ENCODE results near the gene SRSF6.
"Not testable (repeated sequence)": the region's sequence is repeated elsewhere in the genome, so short reads cannot be mapped to it uniquely, and the experiment has no call there.

SRSF6 gene

GRCh38 chr20:43457640-43458421 is at the start of gene SRSF6:
TSS of gene SRSF6 (plus strand) at chr20:43457896. CDS start at chr20:43458034, 138 bp downstream.
- DNase-seq (ENCODE audit: low read depth), result peak; percentile 70
- in situ Hi-C loops (cut with HindIII; ENCODE audit: low sequenced_read_pairs), result no loop called here
- TF ChIP-seq CTCF (IDR thresholded peaks at IDR 0.05; ENCODE audit: low read depth, low read length, missing control alignments), result no peak
- peak within 1 kb of the TSS; percentile 93 for H3K4me3 ChIP-seq (ENCODE audit: low read depth, low read length)

GRCh38 chr20:43408848-43409576 is 48.7 kb upstream of the SRSF6 start:
- TF ChIP-seq CTCF (IDR thresholded peaks at IDR 0.05; ENCODE audit: low read depth, low read length, missing control alignments), result peak; percentile 54
- in situ Hi-C loops (cut with HindIII; ENCODE audit: low sequenced_read_pairs), result no loop called here
- DNase-seq (ENCODE audit: low read depth), result peak; percentile 3
- no peak overlapping the region for H3K4me3 ChIP-seq (ENCODE audit: low read depth, low read length)

- H3K4me3 ChIP-seq (ENCODE audit: low read depth, low read length), result no peak overlapping the region
- TF ChIP-seq CTCF (IDR thresholded peaks at IDR 0.05; ENCODE audit: low read depth, low read length, missing control alignments), result no peak
- in situ Hi-C loops (cut with HindIII; ENCODE audit: low sequenced_read_pairs), result no loop called here
- DNase-seq (ENCODE audit: low read depth), result no peak
Observed at GRCh38 chr20:43409577-43409913, 48.2 kb upstream of the SRSF6 start.

- TF ChIP-seq CTCF (IDR thresholded peaks at IDR 0.05; ENCODE audit: low read depth, low read length, missing control alignments), result no peak
- in situ Hi-C loops (cut with HindIII; ENCODE audit: low sequenced_read_pairs), result no loop called here
- DNase-seq (ENCODE audit: low read depth), result no peak
- no peak overlapping the region for H3K4me3 ChIP-seq (ENCODE audit: low read depth, low read length)
Observed at GRCh38 chr20:43415661-43416430, 41.9 kb upstream of the SRSF6 start.

- no peak overlapping the region for H3K4me3 ChIP-seq (ENCODE audit: low read depth, low read length)
- in situ Hi-C loops (cut with HindIII; ENCODE audit: low sequenced_read_pairs), result no loop called here
- no peak for DNase-seq (ENCODE audit: low read depth)
- TF ChIP-seq CTCF (IDR thresholded peaks at IDR 0.05; ENCODE audit: low read depth, low read length, missing control alignments), result no peak
Observed at GRCh38 chr20:43416591-43417228, 41.0 kb upstream of the SRSF6 start.

GRCh38 chr20:43420192-43420591 is 37.5 kb upstream of the SRSF6 start:
- in situ Hi-C loops (cut with HindIII; ENCODE audit: low sequenced_read_pairs), result no loop called here
- TF ChIP-seq CTCF (IDR thresholded peaks at IDR 0.05; ENCODE audit: low read depth, low read length, missing control alignments), result no peak
- DNase-seq (ENCODE audit: low read depth), result no peak
- no peak overlapping the region for H3K4me3 ChIP-seq (ENCODE audit: low read depth, low read length)

GRCh38 chr20:43420913-43421312 is 36.8 kb upstream of the SRSF6 start:
- in situ Hi-C loops (cut with HindIII; ENCODE audit: low sequenced_read_pairs); H3K4me3 ChIP-seq (ENCODE audit: low read depth, low read length): not testable (repeated sequence)

More at GRCh38 chr20:43420913-43421312, 36.8 kb upstream of the SRSF6 start:
- DNase-seq (ENCODE audit: low read depth), result not testable (repeated sequence)
